Measurements from ENCODE around the gene DCUN1D2.

The DCUN1D2 gene

GRCh38 chr13:113432506-113433270 is 57.8 kb downstream of the DCUN1D2 start:
- H3K27ac ChIP-seq: no peak overlapping the region
- H2AFZ ChIP-seq (ENCODE audit: low read depth): no peak overlapping the region
- H4K20me1 ChIP-seq (ENCODE audit: insufficient read depth): no peaks in the 10 kb centered on the region
- no peaks in the 10 kb centered on the region for H3K27me3 ChIP-seq (ENCODE audit: insufficient read depth, low read depth)
- H3K4me2 ChIP-seq: no peak overlapping the region
- no peaks in the 10 kb centered on the region for H3K36me3 ChIP-seq (ENCODE audit: insufficient read depth)
- no peak overlapping the region for H3K9ac ChIP-seq
- H3K79me2 ChIP-seq (ENCODE audit: insufficient read depth, low read depth): no peaks in the 10 kb centered on the region
- H3K4me1 ChIP-seq (ENCODE audit: low read depth, poor library complexity, severe bottlenecking): no peaks in the 10 kb centered on the region
- no peak overlapping the region for H3K4me3 ChIP-seq (IDR thresholded peaks at IDR 0.05; ENCODE audit: insufficient read depth, low read depth, low read length)
- TF ChIP-seq, protein P1, sequence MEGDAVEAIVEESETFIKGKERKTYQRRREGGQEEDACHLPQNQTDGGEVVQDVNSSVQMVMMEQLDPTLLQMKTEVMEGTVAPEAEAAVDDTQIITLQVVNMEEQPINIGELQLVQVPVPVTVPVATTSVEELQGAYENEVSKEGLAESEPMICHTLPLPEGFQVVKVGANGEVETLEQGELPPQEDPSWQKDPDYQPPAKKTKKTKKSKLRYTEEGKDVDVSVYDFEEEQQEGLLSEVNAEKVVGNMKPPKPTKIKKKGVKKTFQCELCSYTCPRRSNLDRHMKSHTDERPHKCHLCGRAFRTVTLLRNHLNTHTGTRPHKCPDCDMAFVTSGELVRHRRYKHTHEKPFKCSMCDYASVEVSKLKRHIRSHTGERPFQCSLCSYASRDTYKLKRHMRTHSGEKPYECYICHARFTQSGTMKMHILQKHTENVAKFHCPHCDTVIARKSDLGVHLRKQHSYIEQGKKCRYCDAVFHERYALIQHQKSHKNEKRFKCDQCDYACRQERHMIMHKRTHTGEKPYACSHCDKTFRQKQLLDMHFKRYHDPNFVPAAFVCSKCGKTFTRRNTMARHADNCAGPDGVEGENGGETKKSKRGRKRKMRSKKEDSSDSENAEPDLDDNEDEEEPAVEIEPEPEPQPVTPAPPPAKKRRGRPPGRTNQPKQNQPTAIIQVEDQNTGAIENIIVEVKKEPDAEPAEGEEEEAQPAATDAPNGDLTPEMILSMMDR (conservative IDR thresholded peaks at IDR 0.05; ENCODE audit: low read depth, low read length): no peak

- Histone ChIP-seq H3K27ac (no peak overlapping the region), H3K79me2 (ENCODE audit: insufficient read depth, low read depth) (no peaks in the 10 kb centered on the region), H3K36me3 (ENCODE audit: insufficient read depth) (no peaks in the 10 kb centered on the region), H4K20me1 (ENCODE audit: insufficient read depth) (no peaks in the 10 kb centered on the region), H3K9ac (no peak overlapping the region), H3K4me2 (no peak overlapping the region), H3K4me1 (ENCODE audit: low read depth, poor library complexity, severe bottlenecking) (peaks cover 12% of the 10 kb centered on the region), H3K27me3 (ENCODE audit: insufficient read depth, low read depth) (no peaks in the 10 kb centered on the region), H2AFZ (ENCODE audit: low read depth) (no peak overlapping the region), H3K4me3 (IDR thresholded peaks at IDR 0.05; ENCODE audit: insufficient read depth, low read depth, low read length) (no peak overlapping the region)
- TF ChIP-seq, protein P1 (conservative IDR thresholded peaks at IDR 0.05; ENCODE audit: low read depth, low read length): no peak
Observed at GRCh38 chr13:113431171-113431570, 59.3 kb downstream of the DCUN1D2 start.

DNA sequence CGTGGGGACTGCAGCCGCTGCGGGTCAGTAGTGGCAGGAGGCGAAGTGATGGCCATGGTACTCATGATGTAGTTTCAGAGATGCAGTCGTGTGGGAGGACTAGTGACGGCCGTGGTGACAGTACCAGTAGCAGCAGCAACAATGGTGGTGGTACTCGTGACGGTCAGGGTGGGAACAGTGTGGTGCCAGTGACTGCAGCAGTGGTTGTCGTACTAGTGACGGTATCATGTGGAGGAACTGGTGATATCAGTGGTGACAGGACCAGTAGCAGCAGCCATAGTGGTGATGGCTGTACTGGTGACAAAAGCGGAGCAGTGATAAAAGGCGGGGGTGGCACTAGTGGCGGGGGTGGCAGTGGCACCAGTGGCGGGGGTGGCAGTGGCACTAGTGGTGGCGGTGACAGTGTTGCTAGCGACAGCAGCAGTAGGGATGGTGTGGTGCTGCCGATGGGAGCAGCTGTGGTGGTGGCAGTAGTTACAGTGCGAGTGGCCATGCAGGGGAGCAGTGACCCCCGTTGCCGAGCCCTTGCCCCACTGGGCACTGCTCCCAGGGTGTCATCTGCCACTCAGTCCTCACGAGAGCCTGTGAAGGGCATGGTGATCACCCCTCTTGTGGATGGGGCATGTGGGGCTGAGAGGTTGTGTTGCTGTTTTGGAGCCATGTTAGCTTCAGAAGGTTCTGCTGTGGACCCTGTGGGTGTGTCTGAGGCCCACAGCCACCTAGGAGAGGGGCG is 60.0 kb downstream of the DCUN1D2 start:
- Histone ChIP-seq H3K27ac (no peak overlapping the region), H3K27me3 (ENCODE audit: insufficient read depth, low read depth) (no peaks in the 10 kb centered on the region), H3K9ac (no peak overlapping the region), H3K79me2 (ENCODE audit: insufficient read depth, low read depth) (no peaks in the 10 kb centered on the region), H3K4me3 (IDR thresholded peaks at IDR 0.05; ENCODE audit: insufficient read depth, low read depth, low read length) (no peak overlapping the region), H3K4me1 (ENCODE audit: low read depth, poor library complexity, severe bottlenecking) (peaks cover 17% of the 10 kb centered on the region), H3K4me2 (no peak overlapping the region), H2AFZ (ENCODE audit: low read depth) (no peak overlapping the region), H4K20me1 (ENCODE audit: insufficient read depth) (no peaks in the 10 kb centered on the region), H3K36me3 (ENCODE audit: insufficient read depth) (no peaks in the 10 kb centered on the region)
- TF ChIP-seq, protein P1 (conservative IDR thresholded peaks at IDR 0.05; ENCODE audit: low read depth, low read length): no peak

- TF ChIP-seq, protein P1 (conservative IDR thresholded peaks at IDR 0.05; ENCODE audit: low read depth, low read length): no peak
- H3K36me3 ChIP-seq (ENCODE audit: insufficient read depth): no peaks in the 10 kb centered on the region
- no peaks in the 10 kb centered on the region for H4K20me1 ChIP-seq (ENCODE audit: insufficient read depth)
- no peak overlapping the region for H3K9ac ChIP-seq
- no peak overlapping the region for H2AFZ ChIP-seq (ENCODE audit: low read depth)
- H3K4me1 ChIP-seq (ENCODE audit: low read depth, poor library complexity, severe bottlenecking): peaks cover 17% of the 10 kb centered on the region
- no peak overlapping the region for H3K4me2 ChIP-seq
- H3K27me3 ChIP-seq (ENCODE audit: insufficient read depth, low read depth): no peaks in the 10 kb centered on the region
- no peak overlapping the region for H3K4me3 ChIP-seq (IDR thresholded peaks at IDR 0.05; ENCODE audit: insufficient read depth, low read depth, low read length)
- H3K79me2 ChIP-seq (ENCODE audit: insufficient read depth, low read depth): no peaks in the 10 kb centered on the region
- no peak overlapping the region for H3K27ac ChIP-seq
Observed at GRCh38 chr13:113429608-113429985, 60.9 kb downstream of the DCUN1D2 start.
